ENCODE measurements around the gene ZBTB20.

Gene ZBTB20

GRCh38 chr3:114308830-114309229 lies 838.3 kb downstream of the ZBTB20 start:
- DNase-seq = no peak

DNA sequence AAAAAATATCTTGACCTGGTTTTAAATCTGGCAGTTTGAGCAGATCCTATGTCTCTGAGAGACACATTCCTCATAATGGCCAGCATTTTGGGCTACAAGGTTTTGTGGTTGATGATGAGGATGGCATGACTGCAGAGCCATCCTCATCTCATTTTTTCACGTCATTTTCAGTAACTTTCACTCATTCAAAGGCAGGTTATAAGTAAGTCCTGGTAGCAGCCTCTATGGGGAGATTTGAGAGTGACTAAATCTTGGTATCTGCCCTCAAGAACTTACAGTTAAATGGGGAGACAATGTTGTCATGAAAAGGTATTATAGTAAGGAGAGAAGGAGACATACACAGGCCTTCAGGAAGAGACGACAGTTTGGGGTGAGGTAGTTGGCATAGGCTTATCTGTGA lies 838.7 kb downstream of the ZBTB20 start:
- DNase-seq = no peak

DNA sequence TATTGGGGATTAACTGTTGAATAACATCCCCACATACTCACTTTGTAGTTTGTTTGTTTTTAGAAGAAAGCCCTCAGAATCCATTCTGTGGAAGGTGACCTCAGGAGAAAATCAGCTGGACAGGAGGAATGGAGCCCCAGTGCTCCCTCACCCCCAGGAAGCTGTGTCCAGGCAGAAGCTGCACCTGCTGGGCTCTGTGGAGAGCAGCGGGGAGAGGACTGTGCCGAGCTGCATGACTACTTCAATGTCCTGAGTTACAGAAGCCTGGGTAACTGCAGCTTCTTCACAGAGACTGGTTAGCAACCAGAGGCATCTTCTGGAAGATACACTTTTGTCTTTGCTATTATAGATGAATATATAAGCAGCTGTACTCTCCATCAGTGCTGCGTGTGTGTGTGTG lies 839.3 kb downstream of the ZBTB20 start:
- no peak for DNase-seq

DNA sequence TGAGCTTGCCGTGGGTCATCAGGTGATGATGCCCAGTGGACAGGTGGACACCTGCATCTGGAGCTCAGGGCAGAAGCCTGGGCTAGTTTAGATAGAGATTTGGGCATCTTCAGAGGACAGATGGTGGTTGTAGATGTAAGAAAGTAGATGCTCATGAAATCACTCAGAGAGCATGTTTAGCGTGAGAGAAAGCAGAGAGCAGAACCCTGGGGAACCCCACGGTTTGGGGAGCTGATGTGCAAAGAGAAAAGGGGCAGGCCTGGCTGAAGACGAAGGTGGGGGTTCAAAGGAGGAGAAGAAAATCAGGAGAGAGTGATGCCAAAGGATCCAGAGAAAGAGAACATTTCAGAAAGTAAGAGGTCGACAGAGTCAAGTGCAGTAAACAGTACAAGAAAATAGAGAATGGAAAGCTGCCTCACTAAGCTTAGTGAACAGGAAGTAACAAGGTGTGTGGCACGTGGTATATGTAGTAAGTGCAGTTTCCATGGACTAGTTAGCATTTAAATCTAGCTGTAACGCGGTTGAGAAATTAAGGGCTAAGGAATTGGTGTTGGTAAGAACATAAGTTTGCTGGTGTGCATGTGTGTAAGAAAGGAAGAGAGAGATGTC lies 839.8 kb downstream of the ZBTB20 start:
- DNase-seq = no peak

DNA sequence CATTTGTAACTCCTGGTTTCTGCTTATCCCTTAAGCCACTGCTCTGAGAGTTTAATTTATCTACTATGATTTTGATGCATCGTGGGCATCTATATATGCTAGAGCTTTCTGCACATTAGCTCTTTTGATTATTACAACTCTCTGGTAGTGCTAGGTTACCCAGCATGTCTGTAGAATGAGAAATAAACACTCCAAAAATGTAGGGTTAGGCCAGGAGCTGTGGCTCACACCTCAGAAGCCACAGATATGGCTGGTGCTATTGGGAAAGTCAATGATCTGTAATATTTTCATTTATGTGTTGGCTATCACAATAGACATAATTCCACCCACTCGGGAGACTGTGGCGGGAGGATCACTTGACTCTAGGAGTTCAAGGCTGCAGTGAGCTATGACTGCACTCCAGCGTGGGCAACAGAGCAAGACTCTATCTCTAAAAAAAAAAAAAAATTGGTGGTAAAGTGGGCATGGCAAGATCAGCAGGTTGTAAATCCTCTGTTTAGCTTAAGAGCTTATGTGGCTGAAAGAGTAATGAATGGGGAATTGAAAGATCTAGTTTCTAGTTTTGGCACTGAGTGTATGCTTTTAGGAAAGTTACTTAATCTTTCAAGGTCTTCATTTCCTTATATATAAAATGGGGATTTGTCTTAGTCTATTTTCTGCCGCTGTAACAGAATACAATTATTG lies 847.0 kb downstream of the ZBTB20 start:
- no peak for DNase-seq

- no peak for DNase-seq
These were observed 847.7 kb downstream of the ZBTB20 start for GRCh38 chr3:114299421-114299820.

GRCh38 chr3:114295946-114296345 lies 851.1 kb downstream of the ZBTB20 start:
- DNase-seq = no peak

DNA sequence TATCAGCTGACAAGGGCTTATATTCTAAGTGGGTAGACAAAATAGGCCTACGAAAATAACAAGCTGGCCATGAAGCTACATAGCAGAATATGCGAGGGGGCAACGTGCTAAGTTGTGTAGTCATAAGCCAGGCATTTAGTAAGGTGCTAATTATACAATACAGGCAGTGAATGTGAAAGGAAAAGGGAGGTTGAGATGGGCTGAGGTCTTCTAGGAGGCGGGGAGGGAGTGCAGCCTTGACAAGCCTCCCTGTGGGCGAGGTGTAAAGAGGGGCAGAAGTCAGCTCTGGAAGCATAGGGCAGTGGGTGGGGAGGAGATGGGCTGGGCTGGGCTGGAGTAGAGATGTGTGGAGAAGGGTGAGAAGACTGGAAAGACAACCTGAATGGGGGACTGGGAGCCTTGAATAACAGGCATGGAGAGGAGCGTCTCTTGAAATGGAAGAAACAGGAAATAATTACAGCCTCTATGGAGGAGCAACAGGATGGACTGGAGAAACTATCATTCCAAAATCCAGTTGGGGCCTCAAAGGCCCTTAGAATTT lies 852.1 kb downstream of the ZBTB20 start:
- no peak for DNase-seq

DNA sequence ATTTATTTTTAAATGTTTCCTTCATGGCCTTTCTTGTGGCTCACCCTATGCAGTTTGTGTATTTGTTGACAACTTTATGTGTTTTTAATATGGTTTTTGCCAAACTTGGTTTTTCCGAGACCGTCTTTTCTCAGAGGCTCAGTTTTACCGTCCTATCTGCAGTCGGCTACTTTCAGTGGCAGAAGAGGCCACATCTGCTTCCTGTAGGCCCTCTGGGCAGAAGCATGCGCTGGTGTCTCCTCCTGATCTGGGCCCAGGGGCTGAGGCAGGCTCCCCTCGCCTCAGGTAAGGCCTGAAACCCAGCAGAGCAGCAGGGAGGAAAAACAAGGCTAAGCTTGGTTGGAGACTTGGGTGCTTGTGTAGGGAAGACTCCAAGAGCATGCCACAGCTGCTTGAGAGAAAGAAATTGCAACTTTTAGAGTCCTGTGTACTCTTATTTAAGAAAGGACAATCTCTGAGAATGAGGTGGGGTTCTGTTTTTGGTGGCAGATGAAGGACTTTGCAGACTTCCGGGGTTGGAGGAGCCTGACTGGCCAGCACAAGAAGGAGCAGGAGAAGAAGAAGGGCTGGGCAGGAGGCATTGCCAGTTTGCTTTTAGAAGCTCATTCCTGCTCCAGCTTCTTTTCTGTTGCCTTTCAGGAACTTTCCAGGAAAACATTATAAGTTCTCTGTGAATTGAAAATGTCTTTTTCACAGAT lies 853.1 kb downstream of the ZBTB20 start, which contains the start of gene TIGIT:
Gene TIGIT (plus strand): TSS at position 191 of the 698 bp plus-strand sequence. CDS start 34 bp downstream, at position 225.
- no peak for DNase-seq

- peak; percentile 2 for DNase-seq
These were observed 855.9 kb downstream of the ZBTB20 start for GRCh38 chr3:114290911-114291901.

DNA sequence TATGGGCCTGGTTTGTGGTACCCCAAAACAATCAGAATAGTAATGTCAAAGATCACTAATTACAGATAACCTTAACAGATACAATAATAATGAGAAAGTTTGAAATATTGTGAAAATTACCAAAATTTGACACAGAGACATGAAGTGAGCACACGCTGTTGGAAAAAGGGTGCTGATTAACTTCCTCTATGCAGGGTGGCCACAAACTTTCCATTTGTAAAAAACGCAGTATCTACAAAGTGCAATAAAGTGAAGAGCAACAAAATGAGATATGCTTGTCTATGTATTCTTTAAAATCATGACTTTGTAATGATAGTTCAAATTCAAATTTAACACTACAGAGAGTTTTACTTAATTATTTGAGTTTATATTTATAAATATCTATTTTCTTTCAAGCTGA lies 860.8 kb downstream of the ZBTB20 start:
- no peak for DNase-seq

DNA sequence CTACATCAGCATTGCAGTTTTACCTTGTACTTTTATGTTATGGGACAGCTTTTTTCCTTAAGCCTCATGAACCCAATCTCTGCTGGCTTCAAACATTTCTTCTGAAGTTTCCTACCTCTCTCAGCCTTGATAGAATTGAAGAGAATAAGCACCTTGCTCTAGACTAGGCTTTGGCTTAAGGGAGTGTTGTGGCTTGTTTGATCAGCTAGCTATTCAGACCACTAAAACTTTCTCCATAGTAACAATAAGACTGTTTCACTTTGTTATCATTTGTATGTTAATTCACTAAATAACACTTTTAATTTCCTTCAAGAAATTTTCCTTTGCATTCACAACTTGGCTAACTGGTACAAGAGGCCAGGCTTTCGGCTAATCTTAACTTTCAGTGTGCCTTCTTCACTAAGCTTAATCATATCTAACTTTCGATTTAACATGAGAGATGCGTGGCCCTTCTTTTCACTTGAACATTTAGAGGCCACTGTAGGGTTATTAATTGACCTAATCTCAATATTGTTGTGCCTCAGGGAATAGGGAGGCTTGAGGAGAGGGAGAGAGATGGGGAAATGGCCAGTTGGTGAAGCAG lies 861.3 kb downstream of the ZBTB20 start:
- no peak for DNase-seq

- no peak for DNase-seq
These were observed 862.4 kb downstream of the ZBTB20 start for GRCh38 chr3:114284644-114285043.

Data from KG1 (cell line).